HG03558 (cell line): ENCODE data around the gene MISP.
"Not testable (repeated sequence)": the region's sequence is repeated elsewhere in the genome, so short reads cannot be mapped to it uniquely, and the experiment has no call there.

Experiments used
- ATAC-seq: cut with Tn5 transposase; IDR thresholded peaks from one replicate; pipeline ENCODE4 v1.9.1; 2021; ENCODE audit warnings: moderate number of reproducible peaks; ENCODE audit not compliant: unreplicated experiment; ENCODE audit errors: extremely low read depth

The MISP gene

DNA sequence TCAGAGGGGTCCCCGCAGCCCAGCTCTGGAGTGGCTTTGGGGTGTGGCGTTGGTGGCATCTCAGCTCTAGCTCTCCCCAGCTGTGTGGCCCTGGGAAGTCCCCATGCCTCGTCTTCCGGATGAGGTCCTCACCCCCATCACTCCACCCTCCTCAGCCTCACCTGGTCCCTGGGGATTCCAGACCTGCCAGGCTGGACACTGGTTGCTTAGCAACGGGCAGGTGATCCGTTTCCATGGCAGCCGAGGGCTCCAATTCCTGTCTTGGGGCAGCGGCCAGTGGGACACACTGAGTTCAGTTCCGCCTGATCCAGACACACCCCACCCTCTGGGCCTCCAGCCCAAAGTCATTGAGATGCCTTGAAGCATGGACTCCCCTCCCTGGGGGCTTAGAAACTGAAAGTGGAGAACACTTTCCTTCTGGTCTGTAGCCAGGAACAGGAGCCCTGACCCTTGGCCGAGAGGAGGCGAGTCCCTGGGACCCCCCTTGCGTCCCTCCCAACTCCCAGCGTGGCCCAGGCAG, 7.7 kb upstream of the MISP start:
- ATAC-seq: no peak

DNA sequence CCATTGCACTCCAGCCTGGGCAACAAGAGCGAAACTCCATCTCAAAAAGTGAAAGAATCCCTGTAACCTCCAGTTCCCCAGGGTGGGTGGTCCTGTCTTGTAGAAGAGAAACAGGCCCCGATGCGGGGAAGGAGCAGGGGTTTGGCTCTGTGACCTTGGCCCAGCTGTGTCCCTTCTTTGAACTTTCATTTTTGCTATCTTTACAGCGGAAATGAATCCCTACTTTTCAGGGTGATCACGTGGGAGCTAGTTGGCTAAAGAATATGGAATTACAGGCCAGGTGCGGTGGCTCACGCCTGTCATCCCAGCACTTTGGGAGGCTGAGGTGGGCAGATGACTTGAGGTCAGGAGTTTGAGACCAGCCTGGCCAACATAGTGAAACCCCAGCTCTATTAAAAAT, 5.8 kb upstream of the MISP start:
- ATAC-seq: not testable (repeated sequence)

DNA sequence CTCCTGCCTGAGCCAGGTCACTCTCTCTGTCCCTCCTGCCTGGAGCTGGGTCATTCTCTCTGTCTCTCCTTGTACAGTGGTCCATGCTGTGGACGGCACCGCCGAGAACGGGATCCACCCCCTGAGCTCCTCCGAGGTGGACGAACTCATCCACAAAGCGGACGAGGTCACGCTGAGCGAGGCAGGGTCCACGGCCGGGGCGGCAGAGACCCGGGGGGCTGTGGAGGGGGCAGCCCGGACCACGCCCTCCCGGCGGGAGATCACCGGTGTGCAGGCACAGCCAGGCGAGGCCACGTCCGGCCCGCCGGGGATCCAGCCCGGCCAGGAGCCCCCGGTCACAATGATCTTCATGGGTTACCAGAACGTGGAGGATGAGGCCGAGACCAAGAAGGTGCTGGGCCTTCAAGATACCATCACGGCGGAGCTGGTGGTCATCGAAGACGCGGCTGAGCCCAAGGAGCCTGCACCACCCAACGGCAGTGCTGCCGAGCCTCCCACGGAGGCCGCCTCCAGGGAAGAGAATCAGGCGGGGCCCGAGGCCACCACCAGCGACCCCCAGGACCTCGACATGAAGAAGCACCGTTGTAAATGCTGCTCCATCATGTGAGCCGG, 4.6 kb upstream of the MISP start:
- ATAC-seq: no peak

DNA sequence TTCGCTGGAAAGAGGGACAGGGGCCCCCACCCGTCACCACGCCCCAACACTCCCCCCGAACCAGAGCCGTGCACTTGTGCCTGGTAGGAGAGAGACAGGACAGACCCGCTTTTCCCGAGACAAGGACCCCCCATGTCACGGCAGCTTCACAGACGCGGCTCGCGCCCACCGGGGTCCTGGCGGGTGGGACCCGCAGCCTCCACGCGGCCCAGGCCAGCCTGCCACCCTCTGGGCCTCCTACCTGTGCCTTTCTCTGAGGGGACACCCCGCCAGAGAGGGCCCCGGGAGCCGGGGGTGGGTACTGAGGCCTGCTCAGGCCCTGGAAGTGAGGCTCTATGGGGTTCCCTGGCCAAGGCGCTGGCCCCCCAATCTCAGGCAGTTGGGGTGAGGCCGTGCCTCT, 4.0 kb upstream of the MISP start:
- no peak for ATAC-seq

DNA sequence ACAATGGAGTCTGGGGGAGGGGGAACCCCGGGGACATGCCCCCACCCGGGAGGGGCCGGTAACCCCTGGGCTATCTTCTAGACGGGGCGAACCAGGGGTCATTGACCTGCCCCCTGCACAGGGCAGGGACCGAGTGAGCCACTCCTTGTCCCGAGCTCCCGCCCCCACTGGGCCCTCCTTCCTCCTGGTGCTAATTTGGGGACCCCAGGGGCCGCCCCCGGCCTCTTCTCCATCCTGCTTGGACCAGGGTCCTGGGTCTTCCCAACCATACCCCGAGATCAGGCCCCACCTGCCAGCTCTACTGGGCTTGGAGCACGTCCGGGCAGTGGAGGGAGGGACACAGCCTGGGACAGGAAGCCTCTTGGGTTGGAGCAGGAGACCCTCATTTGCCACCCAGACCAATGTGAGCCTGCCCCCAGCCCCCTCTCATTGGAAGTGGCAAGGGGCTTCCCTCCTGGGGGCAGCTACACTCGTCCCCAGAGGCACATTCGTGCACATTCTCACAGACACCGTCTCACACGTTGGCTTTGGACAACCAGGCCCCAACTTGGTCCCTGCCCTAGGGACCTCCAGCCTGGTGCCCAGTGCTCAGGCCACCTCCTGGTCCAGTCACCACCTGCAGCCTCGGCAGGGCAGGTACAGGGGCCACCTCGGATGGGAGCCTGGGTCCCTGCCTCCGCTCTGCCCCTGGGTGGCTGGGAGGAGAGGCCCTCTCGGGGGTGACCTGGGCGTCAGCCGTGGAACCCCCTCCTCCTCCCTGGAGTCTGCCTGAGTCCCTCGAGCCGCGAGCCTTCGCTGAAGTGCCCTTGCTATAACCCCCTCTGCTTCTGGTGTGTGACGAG, 3.3 kb upstream of the MISP start:
- ATAC-seq: no peak

DNA sequence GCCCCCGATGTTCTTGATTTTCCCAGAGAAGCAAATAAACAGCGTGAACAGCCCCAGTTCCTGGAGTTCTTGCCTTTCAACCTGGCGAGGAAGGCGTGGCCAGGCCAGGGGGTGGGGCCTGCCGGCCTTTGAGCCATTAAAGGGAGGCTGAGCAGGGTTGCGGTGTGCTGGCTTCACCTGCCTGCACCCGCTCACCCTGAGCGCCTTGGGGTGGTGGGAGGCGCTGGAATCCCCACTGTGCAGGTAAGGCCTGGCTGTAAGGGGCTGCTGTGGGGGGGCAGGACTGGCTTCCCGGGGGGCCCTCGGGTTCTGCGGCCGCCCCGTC, 2.7 kb upstream of the MISP start:
- no peak for ATAC-seq

DNA sequence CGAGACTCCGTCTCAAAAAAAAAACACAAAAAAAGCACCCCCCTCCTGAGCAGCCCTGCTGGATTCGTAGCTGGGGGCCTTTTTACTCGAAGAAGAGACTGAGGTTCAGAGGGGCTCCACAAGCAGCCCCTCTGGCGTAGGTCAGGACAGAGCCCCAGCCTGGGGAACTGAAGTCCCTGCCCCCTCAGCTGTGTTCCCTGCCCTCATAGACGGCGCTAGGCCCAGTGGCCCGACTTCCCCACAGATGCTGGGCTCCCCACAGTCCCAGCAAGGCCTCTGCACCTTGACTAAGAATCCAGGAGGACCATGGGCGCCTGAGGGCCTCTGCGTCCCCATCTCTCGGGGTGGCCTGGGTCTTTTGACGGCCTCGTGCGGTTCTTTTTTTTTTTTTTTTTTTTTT, 1.1 kb upstream of the MISP start:
- ATAC-seq: no peak

DNA sequence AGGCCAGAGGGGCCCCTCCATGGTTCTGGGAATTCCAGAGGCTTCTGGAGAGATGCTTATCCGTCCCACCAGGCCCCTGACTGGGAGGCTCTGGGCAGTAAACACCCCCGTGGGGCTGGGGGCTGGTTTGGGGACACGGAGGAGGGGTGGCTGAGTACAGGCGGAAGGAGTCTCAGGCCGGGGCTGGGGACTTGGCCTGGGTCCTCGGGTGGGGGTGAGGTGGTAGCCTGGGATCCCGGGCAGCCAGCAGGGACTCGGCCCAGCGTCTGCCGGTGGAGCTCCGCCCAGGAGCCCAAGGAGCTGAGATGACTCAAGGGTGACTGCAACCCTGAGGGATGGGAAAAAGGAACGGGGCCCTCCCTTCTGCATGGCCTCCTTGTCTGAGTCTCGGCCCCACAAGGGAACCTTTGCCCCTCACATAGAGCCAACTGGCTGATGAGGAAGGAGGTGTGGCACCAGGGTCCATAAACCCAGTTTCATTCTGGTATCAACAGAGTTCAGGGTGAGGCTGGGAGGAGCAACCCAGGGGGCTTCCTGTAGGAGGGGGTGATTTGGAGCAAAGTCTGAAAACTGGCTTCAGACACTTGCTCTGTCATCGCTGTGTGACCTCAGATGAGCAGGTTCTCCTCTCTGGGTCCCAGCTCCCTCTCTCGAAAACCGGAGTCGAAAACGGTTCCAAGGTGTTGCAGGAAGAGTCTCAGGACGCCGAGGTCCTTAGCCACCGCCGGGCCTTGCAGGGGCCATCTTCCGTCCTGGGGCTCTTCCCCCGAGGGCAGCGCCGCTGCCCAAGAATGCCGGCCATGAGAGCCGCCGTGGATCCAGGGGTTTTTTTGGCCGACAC, 809 bp downstream of the MISP start:
- no peak for ATAC-seq

DNA sequence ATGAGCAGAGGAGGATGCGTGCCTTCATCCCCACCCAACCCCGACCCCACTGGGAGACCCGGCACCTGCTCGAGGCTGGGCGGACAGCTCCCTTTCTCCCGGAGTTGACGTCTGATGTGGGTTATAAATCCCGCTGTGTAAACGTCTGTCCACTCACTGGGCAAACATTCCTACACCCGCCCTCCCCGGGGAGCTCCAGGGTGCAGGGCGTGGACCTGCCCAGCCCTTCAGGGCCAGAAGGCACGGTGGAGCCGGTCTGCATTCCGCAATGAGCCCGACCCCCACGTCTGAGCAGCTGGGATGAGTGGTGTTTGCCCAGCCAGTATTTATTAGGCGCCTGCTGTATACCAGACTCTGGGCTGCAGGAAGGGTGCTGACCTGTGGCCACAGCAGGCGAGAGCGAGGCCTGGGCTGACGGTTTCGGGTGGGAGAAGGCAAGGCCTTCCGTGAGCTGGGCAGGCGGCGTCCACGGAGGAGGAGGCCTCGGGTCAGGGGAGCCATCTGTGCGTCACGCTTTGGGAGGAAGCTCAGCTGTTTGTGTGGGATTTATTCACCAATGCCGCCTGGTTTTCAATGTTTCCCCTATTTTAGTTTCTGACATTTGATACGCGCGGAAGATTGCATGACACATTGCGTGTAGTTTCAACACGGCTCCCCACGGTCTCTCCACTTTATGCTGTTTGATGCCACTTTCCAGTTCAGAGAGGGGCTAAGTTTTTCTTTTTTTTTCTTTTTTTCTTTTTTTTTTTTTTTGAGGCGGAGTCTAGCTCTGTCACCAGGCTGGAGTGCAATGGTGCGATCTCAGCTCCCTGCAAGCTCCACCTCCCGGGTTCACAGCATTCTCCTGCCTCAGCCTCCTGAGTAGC, 2.0 kb downstream of the MISP start:
- no peak for ATAC-seq

DNA sequence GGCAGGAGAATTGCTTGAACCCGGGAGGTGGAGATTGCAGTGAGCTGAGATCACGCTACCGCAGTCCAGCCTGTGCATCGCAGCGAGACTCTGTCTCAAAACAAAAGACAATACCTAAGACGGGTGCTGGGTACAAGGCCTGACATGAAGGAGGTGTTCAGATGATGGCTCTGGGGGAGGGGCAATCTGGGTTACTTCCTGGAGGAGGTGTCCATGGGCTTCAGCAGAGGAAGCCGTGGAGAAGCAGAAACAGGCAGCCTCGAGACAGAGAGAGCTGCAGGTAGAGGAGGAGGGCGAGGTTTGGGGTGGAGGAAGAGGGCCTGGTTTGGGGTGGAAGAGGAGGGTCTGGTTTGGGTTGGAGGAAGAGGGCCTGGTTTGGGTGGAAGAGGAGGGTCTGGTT, 3.6 kb downstream of the MISP start:
- ATAC-seq: no peak

DNA sequence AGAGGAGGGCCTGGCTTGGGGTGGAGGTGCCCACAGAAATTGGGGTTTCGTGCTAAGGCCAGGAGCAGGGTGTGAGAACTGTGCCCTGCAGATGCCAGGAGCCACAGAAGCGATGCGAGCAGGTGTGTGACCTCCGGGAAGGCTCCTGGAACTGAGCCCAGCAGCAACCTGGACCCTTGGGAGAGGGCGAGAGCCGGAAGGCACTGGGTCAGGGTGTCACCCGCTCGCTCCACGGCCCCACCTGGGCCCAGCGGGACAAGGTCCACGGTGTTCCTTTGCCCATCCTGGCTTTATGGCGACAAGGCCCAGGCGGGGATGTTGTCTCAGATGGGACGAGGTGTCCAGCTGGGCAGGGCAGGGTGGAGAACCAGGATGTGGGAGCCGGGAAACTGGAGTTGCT, 4.2 kb downstream of the MISP start:
- no peak for ATAC-seq

DNA sequence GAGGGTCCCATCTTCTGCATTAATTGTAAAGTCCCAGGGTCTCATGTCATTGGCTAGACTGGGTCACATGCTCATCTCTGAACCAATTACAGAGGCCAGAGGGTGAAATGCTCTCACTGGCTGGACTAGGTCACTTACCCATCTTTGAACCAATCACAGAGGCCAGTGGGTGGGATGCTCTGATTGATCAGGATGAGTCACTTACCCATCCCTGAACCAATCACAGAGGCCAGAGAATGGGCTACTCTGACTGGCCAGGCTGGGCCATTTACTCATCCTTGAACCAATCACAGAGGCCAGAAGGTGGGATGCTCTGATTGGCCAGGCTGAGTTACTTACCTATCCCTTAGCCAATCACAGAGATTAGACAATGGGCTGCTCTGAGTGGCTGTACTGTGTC, 5.3 kb downstream of the MISP start:
- ATAC-seq: no peak

DNA sequence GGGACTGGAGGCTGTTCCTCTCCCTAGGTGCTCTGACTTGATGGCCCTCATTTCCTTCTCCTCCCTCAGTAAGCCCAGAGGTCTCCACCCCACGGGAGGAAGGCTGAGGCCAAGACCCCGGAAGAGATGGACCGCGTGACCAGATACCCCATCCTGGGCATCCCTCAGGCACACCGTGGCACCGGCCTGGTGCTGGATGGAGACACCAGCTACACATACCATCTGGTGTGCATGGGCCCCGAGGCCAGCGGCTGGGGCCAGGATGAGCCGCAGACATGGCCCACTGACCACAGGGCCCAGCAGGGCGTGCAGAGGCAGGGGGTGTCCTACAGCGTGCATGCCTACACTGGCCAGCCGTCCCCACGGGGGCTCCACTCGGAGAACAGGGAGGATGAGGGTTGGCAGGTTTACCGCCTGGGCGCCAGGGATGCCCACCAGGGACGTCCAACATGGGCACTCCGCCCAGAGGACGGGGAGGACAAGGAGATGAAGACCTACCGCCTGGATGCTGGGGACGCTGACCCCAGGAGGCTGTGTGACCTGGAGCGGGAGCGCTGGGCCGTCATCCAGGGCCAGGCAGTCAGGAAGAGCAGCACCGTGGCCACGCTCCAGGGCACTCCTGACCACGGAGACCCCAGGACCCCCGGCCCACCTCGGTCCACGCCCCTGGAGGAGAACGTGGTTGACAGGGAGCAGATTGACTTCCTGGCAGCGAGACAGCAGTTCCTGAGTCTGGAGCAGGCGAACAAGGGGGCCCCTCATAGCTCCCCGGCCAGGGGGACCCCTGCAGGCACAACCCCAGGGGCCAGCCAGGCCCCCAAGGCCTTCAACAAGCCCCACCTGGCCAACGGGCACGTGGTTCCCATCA, 6.1 kb downstream of the MISP start:
- no peak for ATAC-seq

DNA sequence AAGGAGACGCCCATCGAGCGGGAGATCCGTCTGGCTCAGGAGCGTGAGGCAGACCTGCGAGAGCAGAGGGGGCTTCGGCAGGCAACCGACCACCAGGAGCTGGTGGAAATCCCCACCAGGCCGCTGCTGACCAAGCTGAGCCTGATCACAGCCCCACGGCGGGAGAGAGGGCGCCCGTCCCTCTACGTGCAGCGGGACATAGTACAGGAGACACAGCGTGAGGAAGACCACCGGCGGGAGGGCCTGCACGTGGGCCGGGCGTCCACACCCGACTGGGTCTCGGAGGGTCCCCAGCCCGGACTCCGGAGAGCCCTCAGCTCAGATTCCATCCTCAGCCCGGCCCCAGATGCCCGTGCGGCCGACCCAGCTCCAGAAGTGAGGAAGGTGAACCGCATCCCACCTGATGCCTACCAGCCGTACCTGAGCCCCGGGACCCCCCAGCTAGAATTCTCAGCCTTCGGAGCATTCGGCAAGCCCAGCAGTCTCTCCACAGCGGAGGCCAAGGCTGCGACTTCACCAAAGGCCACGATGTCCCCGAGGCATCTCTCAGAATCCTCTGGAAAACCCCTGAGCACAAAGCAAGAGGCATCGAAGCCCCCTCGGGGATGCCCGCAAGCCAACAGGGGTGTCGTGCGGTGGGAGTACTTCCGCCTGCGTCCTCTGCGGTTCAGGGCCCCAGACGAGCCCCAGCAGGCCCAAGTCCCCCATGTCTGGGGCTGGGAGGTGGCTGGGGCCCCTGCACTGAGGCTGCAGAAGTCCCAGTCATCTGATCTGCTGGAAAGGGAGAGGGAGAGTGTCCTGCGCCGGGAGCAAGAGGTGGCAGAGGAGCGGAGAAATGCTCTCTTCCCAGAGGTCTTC, 7.1 kb downstream of the MISP start:
- ATAC-seq: no peak

DNA sequence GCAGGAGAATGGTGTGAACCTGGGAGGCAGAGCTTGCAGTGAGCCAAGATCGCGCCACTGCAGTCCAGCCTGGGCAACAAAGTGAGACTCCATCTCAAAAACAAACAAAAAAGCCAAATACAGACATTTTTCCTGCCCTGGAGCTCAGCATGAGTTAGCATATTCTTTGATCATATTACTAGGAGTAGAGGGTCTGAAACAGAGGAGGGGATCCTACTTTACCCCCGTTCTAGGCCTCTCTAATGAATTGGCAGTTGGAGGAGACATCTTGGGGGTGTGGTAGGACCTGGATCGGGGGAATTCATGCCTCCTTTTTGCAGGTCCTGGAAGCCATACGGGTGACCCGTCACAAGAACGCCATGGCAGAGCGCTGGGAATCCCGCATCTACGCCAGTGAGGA, 12.3 kb downstream of the MISP start:
- no peak for ATAC-seq

DNA sequence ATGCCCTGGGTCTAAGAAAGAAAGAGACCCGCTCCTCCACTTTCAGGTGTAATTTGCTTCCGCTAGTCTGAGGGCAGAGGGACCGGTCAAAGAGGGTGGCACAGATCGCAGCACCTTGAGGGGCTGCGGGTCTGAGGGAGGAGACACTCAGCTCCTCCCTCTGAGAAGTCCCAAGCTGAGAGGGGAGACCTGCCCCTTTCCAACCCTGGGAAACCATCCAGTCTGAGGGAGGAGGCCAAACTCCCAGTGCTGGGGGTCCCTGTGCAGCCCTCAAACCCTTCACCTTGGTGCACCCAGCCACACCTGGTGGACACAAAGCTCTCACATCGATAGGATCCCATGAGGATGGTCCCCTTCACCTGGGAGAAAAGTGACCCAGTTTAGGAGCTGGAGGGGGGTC, 13.0 kb downstream of the MISP start:
- ATAC-seq: no peak

DNA sequence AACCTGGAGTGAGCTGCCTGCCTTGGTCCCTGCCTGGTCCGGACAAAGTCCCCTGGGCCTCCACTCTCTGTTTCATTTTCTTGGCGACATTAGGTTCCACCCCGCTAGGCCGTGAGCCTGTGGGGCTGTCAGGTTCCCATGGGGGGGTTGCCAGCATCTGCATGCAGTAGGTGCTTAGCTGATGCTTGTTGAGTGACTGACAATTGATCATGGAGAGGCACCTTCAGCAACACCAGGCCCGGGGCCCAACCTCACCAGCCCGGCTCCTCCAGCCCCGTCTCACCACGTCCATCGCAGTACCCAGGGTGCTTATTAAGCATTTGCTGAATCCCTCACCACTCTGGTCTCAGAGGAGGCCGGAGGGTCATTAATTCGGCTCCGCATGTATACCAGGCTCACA, 13.4 kb downstream of the MISP start:
- no peak for ATAC-seq

DNA sequence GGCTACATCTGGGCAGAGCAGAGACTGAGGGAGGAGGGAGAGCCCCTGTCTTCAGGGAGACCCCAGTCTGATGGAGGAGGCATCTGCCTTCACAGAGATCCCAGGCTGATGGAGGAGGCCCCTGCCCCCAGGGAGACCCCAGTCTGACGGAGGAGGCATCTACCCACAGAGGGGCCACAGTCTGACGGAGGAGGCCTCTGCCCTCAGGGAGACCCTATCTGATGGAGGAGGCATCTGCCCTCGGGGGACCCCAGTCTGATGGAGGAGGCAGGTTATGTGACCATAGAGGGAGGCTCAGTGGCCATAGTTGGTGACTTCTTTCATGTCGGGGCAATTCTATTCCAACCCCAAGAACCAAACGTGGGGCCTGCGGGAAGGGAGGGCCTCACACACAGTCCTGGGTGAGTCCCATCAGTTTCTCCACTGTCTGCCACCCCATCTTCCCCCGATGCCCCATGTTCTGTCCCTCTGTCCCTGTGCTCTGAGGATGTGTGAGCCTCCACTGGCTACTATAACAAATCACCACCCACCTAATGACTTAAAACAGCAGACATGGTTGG, 14.3 kb downstream of the MISP start:
- ATAC-seq: no peak
